Right renal cortex interstitium (tissue), 3 donors: ENCODE measurements around the gene SOD3. TPM values are rescaled to one million over a fixed set of nuclear protein-coding genes. Genes with fewer than 3 reads are reported as not detected.

Source experiments
- DNase-seq, 3 donors: peaks; one replicate each; pipeline ENCODE4 v3.0.0-alpha.2; 2013; ENCODE audit warnings: low read depth in 3 of 3, low spot score in 2 of 3
- polyA plus RNA-seq, 3 donors: library from polyadenylated mRNA; unstranded; fragments of 120-200 nt; gene quantifications; one replicate each; pipeline ENCODE4 v1.2.1, GENCODE V29; 2013; ENCODE audit not compliant: insufficient read length in 3 of 3

The SOD3 gene
- polyA plus RNA-seq, 3 donors: 8.8 to 10.0 (median 9.8) TPM

GRCh38 chr4:24801136-24801855 lies 5.9 kb downstream of the SOD3 start:
- DNase-seq: no peak

GRCh38 chr4:24802648-24803047 lies 7.3 kb downstream of the SOD3 start:
- no peak for DNase-seq

- no peak for DNase-seq
These were observed 9.7 kb downstream of the SOD3 start for GRCh38 chr4:24805067-24805466.

- DNase-seq: no peak
These were observed 10.2 kb downstream of the SOD3 start for GRCh38 chr4:24805566-24805965.

- DNase-seq: no peak
These were observed 11.0 kb downstream of the SOD3 start for GRCh38 chr4:24806206-24806990.

- DNase-seq: no peak
These were observed 12.2 kb downstream of the SOD3 start for GRCh38 chr4:24807611-24808010.

- DNase-seq: no peak
These were observed 12.9 kb downstream of the SOD3 start for GRCh38 chr4:24808261-24808660.

GRCh38 chr4:24808955-24809354 lies 13.6 kb downstream of the SOD3 start:
- DNase-seq: no peak

- DNase-seq: no peak
These were observed 14.0 kb downstream of the SOD3 start for GRCh38 chr4:24809376-24809775.

GRCh38 chr4:24809815-24810405 lies 14.5 kb downstream of the SOD3 start:
- no peak for DNase-seq

GRCh38 chr4:24810871-24811631 lies 15.7 kb downstream of the SOD3 start:
- no peak for DNase-seq

- DNase-seq: no peak
These were observed 18.4 kb downstream of the SOD3 start for GRCh38 chr4:24813732-24814131.

GRCh38 chr4:24816797-24817196 lies 21.4 kb downstream of the SOD3 start:
- no peak for DNase-seq

GRCh38 chr4:24820541-24820940 lies 25.2 kb downstream of the SOD3 start:
- DNase-seq: no peak

- DNase-seq: no peak
These were observed 29.3 kb downstream of the SOD3 start for GRCh38 chr4:24824720-24825119.

- no peak for DNase-seq
These were observed 36.3 kb downstream of the SOD3 start for GRCh38 chr4:24831637-24832036.

GRCh38 chr4:24835696-24836095 lies 40.3 kb downstream of the SOD3 start:
- DNase-seq: no peak

- DNase-seq: no peak
These were observed 41.4 kb downstream of the SOD3 start for GRCh38 chr4:24836661-24837242.

- no peak for DNase-seq
These were observed 42.0 kb downstream of the SOD3 start for GRCh38 chr4:24837336-24837735.

GRCh38 chr4:24837781-24838180 lies 42.4 kb downstream of the SOD3 start:
- DNase-seq: no peak

- DNase-seq: no peak
These were observed 45.0 kb downstream of the SOD3 start for GRCh38 chr4:24840362-24840761.
